ENCODE measurements around the gene E4F1.

Gene E4F1

DNA sequence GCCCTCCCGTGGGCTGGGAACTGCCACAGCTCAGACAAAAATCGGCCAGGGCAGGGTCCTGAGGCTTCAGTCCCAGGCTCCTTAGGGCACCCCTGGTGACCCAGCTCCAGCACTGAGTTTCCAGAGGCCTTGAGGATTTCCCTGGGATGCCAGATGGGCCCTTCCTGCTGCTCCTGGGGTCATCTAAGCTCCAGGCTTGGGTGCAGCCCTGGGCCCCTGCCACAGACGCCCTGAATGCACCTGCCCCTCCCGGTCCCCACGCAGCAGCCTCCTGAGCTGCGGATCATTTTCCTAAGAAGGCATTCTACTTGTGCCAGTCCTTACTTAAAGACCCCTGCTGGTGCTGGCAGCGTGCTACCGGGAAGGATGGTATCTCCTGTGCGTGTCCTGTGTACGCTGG lies 50.5 kb downstream of the E4F1 start:
- Histone ChIP-seq H3K4me1 (peaks cover 6 to 12% (median 11%) of the 10 kb centered on the region in 4 donors), H3K9me3 (no peaks in the 10 kb centered on the region), H3K36me3 (peaks cover 0 to 33% (median 18%) of the 10 kb centered on the region in 3 donors), H3K27me3 (no peaks in the 10 kb centered on the region), H3K4me3 (no peak overlapping the region), H3K27ac (no peak overlapping the region)
- TF ChIP-seq CTCF (IDR thresholded peaks at IDR 0.05), result no peak
- no peak for DNase-seq
- intact Hi-C loops (cut with DNase I; ENCODE audit: low total_unique reads), result no loop called here

GRCh38 chr16:2275476-2276367 lies 52.3 kb downstream of the E4F1 start:
- TF ChIP-seq CTCF (IDR thresholded peaks at IDR 0.05), result no peak
- intact Hi-C loops (cut with DNase I; ENCODE audit: low total_unique reads), result no loop called here
- no peak for DNase-seq
- Histone ChIP-seq H3K9me3 (no peaks in the 10 kb centered on the region), H3K36me3 (peaks cover 2 to 50% (median 29%) of the 10 kb centered on the region in 3 donors), H3K4me1 (no peaks in the 10 kb centered on the region), H3K4me3 (no peak overlapping the region), H3K27me3 (no peaks in the 10 kb centered on the region), H3K27ac (no peak overlapping the region)

- intact Hi-C loops (cut with DNase I; ENCODE audit: low total_unique reads), result no loop called here
- Histone ChIP-seq H3K27ac (no peak overlapping the region), H3K27me3 (no peaks in the 10 kb centered on the region), H3K4me1 (no peaks in the 10 kb centered on the region), H3K4me3 (no peak overlapping the region), H3K36me3 (peaks cover 7 to 58% (median 36%) of the 10 kb centered on the region in 3 donors), H3K9me3 (no peaks in the 10 kb centered on the region)
- TF ChIP-seq CTCF (IDR thresholded peaks at IDR 0.05), result no peak
- DNase-seq, result no peak
These were observed 53.2 kb downstream of the E4F1 start for GRCh38 chr16:2276368-2277195.

DNA sequence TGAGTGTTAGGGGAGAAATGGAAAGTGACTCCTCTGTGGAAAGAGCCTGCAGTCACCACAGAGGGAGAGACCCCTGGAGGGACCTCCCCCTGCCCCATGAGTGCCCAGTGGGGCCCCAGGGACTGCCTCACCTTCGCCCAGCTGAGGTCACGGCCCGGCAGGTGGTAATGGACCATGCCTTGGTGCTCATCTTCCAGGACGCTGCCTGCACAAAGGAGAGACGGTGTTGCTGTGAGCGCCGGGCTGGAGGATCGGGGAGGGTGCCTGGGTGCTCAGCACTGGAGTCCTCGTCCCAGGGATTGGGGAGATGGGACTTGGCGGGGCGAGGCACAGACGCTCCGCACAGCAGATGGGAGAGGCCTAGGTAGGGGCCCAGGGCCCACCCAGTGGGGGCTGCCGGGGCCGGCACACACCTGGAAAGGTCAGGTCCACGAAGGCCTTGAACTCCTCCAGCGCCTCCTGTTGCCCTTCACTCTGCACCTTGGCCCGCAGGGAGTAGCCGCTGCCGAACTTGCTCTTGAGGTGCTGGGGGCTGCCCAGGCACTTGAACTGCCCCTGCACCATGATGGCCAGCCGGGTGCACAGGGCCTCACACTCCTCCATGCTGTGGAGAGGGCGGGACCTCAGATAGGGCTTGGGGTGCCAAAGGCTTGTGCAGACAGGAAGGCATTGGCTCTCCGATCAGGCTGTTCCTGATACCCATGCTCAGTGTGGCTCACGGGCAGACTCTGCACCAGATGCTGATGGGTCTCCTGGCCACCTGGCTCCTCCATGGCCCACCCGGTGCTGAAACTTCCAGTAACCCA lies 54.3 kb downstream of the E4F1 start:
- Histone ChIP-seq H3K27me3 (no peaks in the 10 kb centered on the region), H3K36me3 (peaks cover 7 to 58% (median 36%) of the 10 kb centered on the region in 3 donors), H3K4me3 (no peak overlapping the region), H3K9me3 (no peaks in the 10 kb centered on the region), H3K27ac (no peak overlapping the region), H3K4me1 (no peaks in the 10 kb centered on the region)
- TF ChIP-seq CTCF (IDR thresholded peaks at IDR 0.05), result no peak
- intact Hi-C loops (cut with DNase I; ENCODE audit: low total_unique reads), result no loop called here
- no peak for DNase-seq

- DNase-seq, result no peak
- Histone ChIP-seq H3K27me3 (no peaks in the 10 kb centered on the region), H3K4me3 (no peak overlapping the region), H3K9me3 (no peaks in the 10 kb centered on the region), H3K4me1 (no peaks in the 10 kb centered on the region), H3K27ac (no peak overlapping the region), H3K36me3 (peaks cover 7 to 62% (median 40%) of the 10 kb centered on the region in 3 donors)
- intact Hi-C loops (cut with DNase I; ENCODE audit: low total_unique reads), result no loop called here
- TF ChIP-seq CTCF (IDR thresholded peaks at IDR 0.05), result no peak
These were observed 54.8 kb downstream of the E4F1 start for GRCh38 chr16:2278272-2278608.

Measured in tibial artery (tissue), 4 donors.